Measurements from ENCODE around the gene GALR3.

Gene GALR3

DNA sequence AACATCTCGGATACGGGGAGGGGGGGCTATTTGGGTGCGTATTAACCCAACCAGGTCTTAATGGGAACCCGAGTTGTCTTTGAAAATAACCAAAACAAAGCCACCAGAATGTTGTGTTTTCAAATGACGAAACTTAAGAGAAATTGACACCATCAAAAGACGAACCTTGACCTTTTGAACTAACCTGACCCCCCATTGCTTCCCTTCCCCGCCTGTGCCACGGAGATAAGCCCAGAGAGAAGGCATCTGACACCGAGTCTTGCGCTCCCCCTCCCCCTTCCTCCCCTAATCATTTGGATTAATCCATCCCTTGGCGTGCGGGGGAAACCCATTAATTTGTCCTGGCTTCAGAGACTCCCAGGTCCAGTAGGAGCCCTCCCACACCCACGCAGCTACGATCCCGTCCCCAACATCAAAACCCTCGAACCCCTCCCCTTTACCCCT is 20.0 kb upstream of the GALR3 start:
- no peak for DNase-seq (ENCODE audit: low read depth in 3 of 3)

DNA sequence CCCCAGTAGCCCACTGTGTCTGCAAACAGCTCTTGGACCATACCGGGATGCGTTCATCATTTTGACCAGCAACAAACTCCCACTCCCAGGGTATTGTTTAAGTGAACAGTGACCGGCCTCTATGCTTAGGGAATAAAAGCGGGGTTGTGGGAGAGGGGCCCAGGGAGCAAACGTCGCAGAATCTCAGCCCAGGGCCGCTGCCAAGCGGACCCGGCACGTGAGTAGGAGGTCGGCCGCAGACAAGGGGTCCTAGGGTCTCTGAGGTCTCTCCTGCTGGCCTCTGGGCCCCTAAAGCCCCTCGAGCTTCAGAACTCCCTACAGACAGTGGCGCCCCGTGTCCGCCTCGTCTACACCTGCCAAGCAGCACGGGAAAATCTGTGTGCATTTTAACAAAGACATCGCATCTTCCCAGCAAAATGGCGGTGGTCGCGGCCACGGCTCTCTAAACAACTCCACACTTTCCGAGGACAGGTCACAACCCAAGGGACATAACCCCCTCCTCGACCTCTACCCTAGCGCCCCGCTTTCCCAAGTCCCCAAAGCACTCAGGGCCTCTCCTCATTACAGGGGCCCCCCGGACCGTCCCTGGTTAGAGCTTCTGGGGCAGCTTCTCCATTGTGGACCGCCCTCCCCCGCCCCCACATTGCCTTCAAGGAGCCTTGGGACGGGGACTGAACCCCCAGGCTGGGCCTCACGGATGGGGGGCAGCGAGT is 19.4 kb upstream of the GALR3 start:
- DNase-seq (ENCODE audit: low read depth in 3 of 3): no peak

DNA sequence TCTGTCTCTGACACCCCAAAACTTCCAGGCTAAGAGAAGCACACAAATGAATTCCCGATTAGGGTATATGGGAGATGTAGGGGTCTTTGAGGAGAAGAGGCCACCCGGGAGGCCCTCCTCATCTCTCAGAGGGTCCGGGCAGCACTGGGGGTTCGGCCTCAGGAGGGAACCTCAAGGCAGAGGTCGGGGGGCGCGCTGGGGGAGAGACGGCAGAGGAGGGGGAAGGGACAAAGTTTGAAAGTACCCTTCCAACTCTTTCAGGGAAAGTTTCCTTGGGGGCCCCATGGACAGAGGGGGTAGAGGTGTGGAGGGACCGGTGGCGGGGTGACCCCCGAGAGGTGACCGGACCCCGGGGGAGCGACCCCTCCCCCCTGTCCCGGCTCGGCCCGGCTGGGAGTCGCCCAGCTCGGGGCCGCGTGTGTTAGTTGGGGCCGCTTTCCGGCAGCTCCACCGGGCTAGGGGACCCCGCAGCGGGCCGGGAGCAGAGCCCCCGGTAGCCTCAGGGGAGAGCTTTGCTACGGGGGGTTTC is 18.8 kb upstream of the GALR3 start:
- DNase-seq (ENCODE audit: low read depth in 3 of 3): no peak

DNA sequence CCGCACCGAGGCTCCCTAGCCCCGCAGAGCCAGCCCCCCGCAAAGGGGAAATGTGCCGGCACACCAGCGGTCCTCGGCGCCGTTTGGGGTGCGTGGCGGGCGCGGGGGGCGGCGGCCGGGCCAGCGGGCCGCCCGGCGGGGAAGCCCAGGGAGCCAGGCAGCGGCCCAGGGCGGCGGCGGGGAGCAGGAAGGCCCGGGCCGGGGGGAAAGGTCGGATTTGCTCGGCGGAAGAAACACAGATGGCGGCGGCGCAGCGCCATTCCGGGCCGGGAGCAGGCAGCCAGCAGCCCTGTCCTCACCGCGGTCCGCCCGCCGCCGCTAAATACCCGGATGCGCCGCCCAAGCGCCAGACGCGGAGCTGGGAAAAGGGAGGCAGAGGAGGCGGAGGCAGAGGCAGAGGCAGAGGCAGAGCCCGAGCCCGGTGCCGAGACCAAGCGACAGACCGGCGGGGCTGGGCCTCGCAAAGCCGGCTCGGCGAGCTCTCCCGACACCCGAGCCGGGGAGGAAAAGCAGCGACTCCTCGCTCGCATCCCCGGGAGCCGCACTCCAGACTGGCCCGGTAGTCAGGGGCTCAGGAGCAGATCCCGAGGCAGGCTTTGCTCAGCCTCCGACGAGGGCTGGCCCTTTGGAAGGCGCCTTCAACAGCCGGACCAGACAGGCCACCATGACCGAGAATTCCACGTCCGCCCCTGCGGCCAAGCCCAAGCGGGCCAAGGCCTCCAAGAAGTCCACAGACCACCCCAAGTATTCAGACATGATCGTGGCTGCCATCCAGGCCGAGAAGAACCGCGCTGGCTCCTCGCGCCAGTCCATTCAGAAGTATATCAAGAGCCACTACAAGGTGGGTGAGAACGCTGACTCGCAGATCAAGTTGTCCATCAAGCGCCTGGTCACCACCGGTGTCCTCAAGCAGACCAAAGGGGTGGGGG is 18.0 kb upstream of the GALR3 start:
- peak; percentile 61 to 71 (median 70) for DNase-seq (ENCODE audit: low read depth in 3 of 3)

DNA sequence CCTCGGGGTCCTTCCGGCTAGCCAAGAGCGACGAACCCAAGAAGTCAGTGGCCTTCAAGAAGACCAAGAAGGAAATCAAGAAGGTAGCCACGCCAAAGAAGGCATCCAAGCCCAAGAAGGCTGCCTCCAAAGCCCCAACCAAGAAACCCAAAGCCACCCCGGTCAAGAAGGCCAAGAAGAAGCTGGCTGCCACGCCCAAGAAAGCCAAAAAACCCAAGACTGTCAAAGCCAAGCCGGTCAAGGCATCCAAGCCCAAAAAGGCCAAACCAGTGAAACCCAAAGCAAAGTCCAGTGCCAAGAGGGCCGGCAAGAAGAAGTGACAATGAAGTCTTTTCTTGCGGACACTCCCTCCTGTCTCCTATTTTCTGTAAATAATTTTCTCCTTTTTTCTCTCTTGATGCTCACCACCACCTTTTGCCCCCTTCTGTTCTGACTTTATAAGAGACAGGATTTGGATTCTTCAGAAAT is 17.3 kb upstream of the GALR3 start:
- no peak for DNase-seq (ENCODE audit: low read depth in 3 of 3)

DNA sequence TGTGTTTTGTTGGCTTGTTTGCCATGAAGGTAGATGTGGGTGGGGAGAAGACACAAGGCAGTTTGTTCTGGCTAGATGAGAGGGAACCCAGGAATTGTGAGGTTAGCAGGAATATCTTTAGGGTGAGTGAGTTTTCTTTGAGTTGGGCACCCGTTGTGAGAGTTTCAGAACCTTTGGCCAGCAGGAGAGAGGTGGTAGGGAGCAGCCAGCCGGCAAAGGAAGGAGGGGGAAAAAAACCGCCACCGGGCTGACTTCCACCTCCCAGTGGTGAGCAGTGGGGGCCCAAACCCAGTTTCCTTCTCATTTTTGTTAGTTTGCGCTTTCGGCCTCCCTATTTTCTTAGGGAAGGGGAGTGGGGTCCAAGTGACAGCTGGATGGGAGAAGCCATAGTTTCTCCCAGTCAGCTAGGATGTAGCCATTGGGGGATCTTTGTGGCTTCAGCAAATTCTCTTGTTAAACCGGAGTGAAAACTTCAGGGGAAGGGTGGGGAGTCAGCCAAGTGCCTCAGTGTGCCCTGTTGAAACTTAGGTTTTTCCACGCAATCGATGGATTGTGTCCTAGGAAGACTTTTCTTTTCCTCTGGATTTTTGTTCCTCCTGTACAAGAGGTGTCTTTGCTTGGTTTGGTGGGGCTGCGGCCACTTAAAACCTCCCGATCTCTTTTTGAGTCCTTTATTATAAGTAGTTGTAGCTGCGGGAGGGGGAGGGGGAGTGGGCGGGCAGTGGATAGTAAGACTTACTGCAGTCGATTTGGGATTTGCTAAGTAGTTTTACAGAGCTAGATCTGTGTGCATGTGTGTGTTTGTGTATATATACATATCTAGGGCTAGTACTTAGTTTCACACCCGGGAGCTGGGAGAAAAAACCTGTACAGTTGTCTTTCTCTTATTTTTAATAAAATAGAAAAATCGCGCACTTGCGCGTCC is 16.5 kb upstream of the GALR3 start:
- no peak for DNase-seq (ENCODE audit: low read depth in 3 of 3)

DNA sequence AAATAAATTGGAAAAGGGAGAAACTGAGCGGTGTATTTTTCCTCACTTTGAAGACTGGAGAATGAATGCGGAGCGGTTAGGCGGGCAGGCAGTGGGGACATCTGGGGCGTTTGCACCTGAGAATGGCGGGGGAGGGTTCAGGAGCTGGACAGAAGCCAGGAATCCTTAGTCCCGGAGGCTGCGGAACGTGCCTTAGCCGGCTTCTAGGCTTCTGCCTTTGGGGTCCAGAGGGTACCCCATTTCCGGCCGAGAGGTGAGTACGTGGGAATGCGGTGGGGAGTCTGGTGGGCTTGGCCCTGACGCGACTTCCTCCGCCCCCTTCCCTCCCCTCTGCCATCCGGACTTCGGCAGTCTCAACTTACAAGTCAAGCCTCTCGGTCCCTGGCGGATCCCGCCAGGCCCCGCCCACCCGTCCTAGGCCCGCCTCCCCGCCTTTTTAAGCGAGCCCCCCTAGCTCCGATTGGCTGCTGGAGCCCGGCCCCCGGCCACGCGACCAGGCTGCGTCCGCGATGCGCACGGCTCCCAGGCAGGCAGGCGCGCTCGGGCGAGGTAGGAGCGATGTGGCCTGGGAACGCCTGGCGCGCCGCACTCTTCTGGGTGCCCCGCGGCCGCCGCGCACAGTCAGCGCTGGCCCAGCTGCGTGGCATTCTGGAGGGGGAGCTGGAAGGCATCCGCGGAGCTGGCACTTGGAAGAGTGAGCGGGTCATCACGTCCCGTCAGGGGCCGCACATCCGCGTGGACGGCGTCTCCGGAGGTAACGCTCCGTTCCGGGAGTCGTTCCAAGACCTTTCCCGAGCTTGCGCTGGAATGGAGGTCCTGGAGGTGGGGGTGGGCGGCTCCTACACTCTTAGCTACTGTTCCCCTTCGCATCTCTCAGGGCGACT is 15.5 kb upstream of the GALR3 start, which contains the start of gene GCAT:
Gene GCAT (plus strand): TSS at position 525 of the 884 bp plus-strand sequence. CDS start 34 bp downstream, at position 559.
- DNase-seq (ENCODE audit: low read depth in 3 of 3): peak; percentile 88 to 91 (median 90)

DNA sequence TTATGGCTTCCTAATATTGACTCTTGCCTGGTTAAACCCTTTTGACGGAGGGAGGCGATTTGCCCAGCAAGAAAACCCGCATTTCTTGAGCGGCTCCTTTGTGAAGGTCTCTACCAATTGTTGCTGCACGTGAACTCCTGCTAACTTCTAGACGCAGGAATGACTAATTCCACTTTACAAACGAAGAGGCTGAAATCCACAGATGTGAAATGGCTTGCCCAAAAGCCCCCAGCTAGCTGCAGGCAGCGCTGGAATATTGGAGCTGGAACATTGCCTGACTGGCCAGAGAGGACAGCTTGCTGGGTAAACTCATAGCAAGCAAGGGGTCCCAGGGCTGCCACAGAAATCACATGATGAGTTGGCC is 14.9 kb upstream of the GALR3 start:
- DNase-seq (ENCODE audit: low read depth in 3 of 3): no peak

DNA sequence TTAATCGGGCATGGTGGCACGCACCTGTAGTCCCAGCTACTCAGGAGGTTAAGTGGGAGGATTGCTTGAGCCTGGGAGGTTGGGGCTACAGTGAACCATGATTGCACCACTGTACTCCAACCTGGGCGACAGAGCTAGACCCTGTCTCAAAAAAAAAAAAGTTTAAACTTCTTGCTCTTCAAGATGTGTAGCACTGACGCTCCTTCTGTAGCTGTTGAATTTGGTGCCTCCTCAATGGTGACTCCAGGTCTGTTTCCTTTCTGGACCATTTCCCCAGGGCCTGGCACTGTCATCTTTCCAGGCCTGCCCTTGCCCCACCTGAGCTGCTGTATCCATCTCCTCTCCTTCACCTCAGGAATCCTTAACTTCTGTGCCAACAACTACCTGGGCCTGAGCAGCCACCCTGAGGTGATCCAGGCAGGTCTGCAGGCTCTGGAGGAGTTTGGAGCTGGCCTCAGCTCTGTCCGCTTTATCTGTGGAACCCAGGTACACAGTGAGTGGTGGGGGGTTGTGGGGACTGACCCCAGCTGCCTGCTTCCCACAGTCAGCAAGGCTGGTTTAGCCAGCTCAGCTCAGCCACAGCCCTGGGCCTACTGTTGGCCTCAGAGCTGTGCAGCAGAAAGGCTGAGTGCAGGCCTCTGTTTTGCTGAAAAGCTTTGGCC is 13.4 kb upstream of the GALR3 start:
- DNase-seq (ENCODE audit: low read depth in 3 of 3): no peak

DNA sequence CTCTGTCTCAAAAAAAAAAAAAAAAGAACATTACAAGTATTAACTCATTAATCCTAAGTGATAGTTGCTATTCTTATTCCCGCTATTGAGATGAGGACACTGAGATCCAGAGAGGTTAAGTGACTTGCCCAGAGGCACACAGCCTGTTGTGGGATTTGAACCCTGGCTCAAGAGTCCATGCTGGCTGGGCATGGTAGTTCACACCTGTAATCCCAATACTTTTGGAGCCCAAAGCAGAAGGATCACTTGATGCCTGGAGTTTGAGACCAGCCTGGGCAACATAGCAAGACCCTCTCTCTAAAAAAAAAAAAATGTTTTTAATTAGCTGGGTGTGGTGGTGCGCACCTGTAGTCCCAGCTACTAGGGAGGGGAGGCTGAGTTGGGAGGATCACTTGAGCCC is 11.3 kb upstream of the GALR3 start:
- no peak for DNase-seq (ENCODE audit: low read depth in 3 of 3)

DNA sequence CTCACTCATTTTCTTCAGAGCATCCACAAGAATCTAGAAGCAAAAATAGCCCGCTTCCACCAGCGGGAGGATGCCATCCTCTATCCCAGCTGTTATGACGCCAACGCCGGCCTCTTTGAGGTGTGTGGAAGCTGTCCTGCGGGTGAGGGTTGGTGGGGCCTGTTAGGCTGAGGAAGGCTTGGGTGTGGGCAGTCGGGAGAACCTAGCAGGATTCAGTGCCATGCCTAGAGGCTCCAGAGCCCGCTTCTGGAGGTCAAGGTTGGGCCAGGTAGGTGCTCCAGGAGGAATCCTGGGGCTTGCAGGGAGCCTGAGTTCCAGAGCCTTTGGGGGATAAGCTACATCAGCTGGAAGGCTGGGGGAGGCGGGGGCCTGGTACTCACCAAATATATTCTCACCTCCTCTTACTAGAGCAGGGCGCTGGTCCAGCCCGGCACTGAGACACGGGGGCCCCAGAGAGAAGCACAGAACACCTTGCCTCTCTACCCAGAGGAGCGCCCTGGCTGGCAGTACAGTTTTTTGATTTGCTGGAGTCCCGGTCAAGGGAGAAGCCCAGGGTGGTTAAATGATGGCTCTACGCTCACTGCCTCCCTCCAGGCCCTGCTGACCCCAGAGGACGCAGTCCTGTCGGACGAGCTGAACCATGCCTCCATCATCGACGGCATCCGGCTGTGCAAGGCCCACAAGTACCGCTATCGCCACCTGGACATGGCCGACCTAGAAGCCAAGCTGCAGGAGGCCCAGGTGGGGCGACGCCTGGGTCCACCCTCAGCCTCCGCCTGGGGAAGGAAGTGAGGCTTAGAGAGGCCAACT is 10.1 kb upstream of the GALR3 start:
- DNase-seq (ENCODE audit: low read depth in 3 of 3): no peak

DNA sequence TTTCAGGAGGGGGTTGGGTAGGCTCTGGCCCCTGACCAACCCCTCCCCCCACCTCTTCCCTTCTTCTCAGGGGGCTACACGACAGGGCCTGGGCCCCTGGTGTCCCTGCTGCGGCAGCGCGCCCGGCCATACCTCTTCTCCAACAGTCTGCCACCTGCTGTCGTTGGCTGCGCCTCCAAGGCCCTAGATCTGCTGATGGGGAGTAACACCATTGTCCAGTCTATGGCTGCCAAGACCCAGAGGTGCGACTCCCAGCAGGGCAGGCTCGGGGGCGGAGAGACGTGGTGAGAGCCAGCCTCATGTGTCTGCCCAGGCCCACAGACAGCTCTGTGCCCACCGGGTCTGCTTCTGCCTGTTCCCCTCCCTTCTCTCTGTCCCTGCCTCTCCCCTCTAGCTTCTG is 7.6 kb upstream of the GALR3 start:
- DNase-seq (ENCODE audit: low read depth in 3 of 3): no peak

DNA sequence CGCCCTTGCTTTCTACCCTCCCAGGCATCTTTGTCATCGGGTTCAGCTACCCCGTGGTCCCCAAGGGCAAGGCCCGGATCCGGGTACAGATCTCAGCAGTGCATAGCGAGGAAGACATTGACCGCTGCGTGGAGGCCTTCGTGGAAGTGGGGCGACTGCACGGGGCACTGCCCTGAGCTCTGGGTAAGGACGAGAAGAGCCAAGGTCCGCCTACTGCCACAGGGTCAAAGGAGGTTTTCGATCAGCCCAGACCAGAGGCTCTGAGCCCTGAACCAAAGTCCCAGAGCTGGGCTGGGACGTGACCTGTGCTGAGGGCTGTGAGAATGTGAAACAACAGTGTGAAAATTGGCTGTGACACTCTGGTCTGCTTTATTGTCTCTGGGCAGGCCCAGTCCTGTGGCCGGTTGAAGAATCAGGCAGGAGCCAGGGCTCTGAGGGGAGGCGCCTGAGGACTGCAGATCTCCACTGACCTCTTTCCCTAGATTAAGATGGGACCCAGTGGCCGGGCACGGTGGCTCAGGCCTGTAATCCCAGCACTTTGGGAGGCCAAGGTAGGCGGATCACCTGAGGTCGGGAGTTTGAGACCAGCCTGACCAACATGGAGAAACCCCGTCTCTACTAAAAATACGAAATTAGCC is 6.5 kb upstream of the GALR3 start:
- DNase-seq (ENCODE audit: low read depth in 3 of 3): no peak

DNA sequence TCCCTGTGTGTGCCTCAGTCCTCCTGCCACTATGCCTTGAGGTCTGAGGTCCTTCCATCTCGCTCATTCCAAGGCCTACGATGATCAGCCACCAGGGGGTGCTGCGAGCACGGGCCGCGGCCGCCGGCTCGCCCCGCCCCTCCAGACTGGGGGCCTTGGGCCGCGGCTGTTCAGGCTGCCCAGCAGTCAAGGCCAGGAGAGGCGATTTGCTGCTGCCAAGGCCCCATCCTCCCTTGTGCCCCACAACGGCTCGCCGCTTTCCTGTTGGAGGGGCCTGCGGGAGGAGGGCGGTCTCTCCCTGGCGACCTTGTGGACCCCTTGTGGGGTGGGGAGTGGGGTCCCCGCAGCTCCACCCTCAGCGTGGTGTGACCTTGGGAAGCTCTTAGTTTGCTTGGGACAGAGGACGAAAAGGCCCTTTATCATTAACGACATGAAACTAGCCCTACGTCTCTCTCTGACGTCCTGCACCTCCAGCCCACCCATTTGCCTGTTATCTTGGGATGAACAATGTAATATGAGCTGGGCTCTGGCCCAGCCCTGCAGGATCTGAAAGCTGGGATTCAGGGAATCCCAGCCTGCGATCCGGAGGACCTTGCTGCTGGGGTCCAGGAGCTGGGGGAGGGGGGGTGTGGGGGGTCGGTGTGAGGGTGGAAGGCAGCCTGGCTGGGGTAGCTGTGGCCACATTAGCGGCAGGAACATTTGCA is 5.3 kb upstream of the GALR3 start:
- peak; percentile 64 to 86 (median 65) for DNase-seq (ENCODE audit: low read depth in 3 of 3)

DNA sequence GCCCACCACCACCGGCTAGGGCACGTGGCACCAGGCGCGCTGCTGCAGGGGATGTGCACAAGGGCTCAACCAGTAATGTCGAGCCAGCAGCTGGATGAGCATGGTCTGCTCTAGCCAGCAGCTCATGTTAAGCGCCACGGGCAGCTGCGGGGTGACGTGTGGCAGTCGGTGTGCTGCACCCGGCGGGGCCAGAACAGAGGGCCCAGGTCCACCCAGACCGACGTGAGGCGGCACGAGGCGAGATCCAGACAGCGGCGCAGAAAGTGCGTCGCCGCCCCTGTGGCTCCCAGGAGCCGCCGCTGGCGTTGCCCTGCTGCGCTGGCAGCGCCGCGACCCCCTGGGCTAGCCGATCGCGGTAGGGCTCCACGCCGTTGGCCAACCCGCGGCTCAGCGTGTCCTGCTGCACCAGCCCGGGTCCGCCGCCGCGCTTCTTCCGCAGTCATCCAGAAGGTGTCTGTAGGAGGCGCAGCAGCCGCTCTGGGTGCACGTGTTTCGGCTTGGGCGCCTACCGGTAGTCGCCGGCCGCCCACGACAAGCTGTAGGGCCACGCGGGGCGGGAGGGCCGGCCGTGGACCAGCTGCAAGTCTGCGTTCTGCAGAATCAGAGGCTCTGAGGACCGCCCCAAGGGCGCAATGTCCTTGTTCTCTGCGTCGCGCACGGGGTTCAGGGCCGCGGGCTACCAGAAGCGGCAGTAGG is 4.6 kb upstream of the GALR3 start:
- peak; percentile 32 to 57 (median 55) for DNase-seq (ENCODE audit: low read depth in 3 of 3)

DNA sequence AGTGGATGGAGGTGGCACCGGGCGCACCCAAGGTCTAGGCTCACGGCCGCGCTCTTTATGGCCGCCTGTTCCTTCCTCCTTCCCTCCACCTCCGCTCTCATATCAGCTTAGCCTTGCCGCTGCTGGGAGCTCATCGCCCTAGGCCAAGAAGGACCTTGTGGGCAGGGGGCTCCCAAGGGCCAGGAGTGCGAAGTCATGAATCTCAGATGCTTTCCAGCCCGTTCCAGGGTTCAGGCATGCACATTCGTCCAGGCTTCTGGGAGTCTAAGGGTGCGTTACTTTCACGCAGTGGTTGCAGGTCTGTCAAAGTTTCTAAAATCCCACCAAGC is 4.1 kb upstream of the GALR3 start:
- no peak for DNase-seq (ENCODE audit: low read depth in 3 of 3)

DNA sequence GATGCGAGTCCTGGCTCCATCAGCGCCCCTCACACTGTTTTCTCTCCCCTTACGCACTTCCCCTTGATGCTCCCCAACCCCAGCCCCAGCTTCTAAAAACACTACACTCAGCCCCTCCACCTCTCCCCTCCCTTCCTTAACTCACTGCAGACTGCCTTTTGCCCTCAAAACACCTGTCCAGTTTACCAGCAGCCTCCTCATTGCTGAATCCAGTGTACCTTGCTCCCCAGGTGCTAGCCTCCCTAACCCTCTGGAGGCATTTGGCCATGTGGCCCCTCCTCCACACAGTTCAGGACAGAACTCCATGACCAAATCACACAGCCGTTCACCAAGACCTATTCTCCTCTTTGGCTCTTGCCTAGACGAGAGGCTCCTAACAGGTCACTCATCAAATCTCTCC is 2.8 kb upstream of the GALR3 start:
- no peak for DNase-seq (ENCODE audit: low read depth in 3 of 3)
